ENCODE measurements around the gene VAV3. TPM values are rescaled to one million over a fixed set of nuclear protein-coding genes. Genes with fewer than 3 reads are reported as not detected.

The VAV3 gene
- total and polyA plus RNA-seq, 9 of the 15 experiments (the other 6 are each of a cell fraction or from before 2014, with no cell fraction given) = not detected

DNA sequence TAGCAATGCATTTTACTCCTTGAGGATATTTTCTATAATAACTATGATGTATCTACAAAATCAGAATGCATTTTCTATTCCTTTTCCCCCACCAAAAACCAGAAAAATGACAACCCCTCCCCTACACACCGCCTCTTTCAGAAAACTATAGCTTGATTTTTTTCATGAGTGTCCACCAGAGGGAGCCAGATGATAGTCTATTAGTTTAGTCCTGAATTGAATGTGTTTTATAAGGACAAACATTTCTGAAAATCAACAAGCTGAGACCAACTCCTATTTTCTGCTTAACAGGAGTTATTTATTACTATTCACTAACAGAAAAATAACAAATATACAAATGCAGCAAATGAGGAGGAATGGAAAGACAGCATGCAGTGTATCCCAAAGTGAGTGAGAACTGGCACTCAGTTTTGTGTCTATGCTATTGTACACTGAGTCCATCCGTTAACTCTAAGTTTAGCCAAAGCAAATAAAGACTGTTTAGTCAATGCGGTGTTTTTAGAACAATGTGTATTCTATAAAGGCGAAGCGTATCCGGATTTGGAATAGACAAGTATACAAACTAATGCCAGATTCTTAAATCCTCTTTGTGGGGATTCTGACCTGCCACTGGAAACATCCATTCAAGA is 182.6 kb downstream of the VAV3 start:
- no peak overlapping the region for H3K4me2 ChIP-seq (ENCODE audit: insufficient read depth, low read length)
- POLR2A ChIA-PET = interaction anchor here (0.6 to 1.7 kb wide), 5 partner anchors 9 to 344 kb away, joined by 3 to 17 read pairs (median 3); no protein-coding TSS in a partner anchor
- TF ChIP-seq ARID2 (IDR thresholded peaks at IDR 0.05) (0 out of 2 replicates have a peak, but pooled peaks have one; percentile 67), FOXA3 (CRISPR knock-in tag; conservative IDR thresholded peaks at IDR 0.05 in 1 of 2, IDR thresholded peaks at IDR 0.05 in 1 of 2) (0 out of 4 replicates have a peak, but pooled peaks of 1 of the 2 experiments have one; percentile 4), RAD21 (CRISPR knock-in tag; conservative IDR thresholded peaks at IDR 0.05 in 1 of 2, IDR thresholded peaks at IDR 0.05 in 1 of 2) (peak; percentile 92 to 95)
- TF ChIP-seq, protein P1, sequence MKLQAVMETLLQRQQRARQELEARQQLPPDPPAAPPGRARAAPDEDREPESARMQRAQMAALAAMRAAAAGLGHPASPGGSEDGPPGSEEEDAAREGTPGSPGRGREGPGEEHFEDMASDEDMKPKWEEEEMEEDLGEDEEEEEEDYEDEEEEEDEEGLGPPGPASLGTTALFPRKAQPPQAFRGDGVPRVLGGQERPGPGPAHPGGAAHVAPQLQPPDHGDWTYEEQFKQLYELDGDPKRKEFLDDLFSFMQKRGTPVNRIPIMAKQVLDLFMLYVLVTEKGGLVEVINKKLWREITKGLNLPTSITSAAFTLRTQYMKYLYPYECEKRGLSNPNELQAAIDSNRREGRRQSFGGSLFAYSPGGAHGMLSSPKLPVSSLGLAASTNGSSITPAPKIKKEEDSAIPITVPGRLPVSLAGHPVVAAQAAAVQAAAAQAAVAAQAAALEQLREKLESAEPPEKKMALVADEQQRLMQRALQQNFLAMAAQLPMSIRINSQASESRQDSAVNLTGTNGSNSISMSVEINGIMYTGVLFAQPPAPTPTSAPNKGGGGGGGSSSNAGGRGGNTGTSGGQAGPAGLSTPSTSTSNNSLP (IDR thresholded peaks at IDR 0.05; ENCODE audit: borderline replicate concordance, low read depth, low read length) = peak; percentile 29; the same call in 1 of the 2 replicates
- TF ChIP-seq, protein P2, sequence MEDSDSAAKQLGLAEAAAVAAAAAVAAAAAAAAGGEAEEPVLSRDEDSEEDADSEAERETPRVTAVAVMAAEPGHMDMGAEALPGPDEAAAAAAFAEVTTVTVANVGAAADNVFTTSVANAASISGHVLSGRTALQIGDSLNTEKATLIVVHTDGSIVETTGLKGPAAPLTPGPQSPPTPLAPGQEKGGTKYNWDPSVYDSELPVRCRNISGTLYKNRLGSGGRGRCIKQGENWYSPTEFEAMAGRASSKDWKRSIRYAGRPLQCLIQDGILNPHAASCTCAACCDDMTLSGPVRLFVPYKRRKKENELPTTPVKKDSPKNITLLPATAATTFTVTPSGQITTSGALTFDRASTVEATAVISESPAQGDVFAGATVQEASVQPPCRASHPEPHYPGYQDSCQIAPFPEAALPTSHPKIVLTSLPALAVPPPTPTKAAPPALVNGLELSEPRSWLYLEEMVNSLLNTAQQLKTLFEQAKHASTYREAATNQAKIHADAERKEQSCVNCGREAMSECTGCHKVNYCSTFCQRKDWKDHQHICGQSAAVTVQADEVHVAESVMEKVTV (CRISPR knock-in tag; IDR thresholded peaks at IDR 0.05) = peak; percentile 88
- TF ChIP-seq, protein P3, sequence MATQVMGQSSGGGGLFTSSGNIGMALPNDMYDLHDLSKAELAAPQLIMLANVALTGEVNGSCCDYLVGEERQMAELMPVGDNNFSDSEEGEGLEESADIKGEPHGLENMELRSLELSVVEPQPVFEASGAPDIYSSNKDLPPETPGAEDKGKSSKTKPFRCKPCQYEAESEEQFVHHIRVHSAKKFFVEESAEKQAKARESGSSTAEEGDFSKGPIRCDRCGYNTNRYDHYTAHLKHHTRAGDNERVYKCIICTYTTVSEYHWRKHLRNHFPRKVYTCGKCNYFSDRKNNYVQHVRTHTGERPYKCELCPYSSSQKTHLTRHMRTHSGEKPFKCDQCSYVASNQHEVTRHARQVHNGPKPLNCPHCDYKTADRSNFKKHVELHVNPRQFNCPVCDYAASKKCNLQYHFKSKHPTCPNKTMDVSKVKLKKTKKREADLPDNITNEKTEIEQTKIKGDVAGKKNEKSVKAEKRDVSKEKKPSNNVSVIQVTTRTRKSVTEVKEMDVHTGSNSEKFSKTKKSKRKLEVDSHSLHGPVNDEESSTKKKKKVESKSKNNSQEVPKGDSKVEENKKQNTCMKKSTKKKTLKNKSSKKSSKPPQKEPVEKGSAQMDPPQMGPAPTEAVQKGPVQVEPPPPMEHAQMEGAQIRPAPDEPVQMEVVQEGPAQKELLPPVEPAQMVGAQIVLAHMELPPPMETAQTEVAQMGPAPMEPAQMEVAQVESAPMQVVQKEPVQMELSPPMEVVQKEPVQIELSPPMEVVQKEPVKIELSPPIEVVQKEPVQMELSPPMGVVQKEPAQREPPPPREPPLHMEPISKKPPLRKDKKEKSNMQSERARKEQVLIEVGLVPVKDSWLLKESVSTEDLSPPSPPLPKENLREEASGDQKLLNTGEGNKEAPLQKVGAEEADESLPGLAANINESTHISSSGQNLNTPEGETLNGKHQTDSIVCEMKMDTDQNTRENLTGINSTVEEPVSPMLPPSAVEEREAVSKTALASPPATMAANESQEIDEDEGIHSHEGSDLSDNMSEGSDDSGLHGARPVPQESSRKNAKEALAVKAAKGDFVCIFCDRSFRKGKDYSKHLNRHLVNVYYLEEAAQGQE (IDR thresholded peaks at IDR 0.05; ENCODE audit: borderline replicate concordance) = peak; percentile 85
- TF ChIP-seq, protein P3 (CRISPR knock-in tag; IDR thresholded peaks at IDR 0.05; ENCODE audit: low read depth) = no peak
- TF ChIP-seq, protein P4, sequence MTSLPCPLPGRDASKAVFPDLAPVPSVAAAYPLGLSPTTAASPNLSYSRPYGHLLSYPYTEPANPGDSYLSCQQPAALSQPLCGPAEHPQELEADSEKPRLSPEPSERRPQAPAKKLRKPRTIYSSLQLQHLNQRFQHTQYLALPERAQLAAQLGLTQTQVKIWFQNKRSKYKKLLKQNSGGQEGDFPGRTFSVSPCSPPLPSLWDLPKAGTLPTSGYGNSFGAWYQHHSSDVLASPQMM (CRISPR knock-in tag; IDR thresholded peaks at IDR 0.05) = no peak

More for the DNA sequence above, 182.6 kb downstream of the VAV3 start:
- Histone ChIP-seq H3K9me3 (replicated peaks; ENCODE audit: control insufficient read depth, insufficient read depth, low read depth, low read length) (no peaks in the 10 kb centered on the region), H4K20me1 (replicated peaks; ENCODE audit: control insufficient read depth, insufficient read depth, low read length) (no peaks in the 10 kb centered on the region), H3K4me3 (no peak overlapping the region), H3K36me3 (ENCODE audit: control insufficient read depth, insufficient read depth, low read length) (no peaks in the 10 kb centered on the region), H3K4me1 (replicated peaks in 1 of 2; ENCODE audit: control insufficient read depth in 2 of 2, insufficient read depth in 2 of 2, low read length in 2 of 2) (no peaks in the 10 kb centered on the region), H3K27ac (ENCODE audit: extremely low read depth, low read depth, low read length) (no peak overlapping the region), H2AFZ (ENCODE audit: low read depth, low read length) (no peak overlapping the region), H3K9me1 (ENCODE audit: control insufficient read depth, insufficient read depth, low read length) (no peaks in the 10 kb centered on the region), H3K79me2 (ENCODE audit: control insufficient read depth, insufficient read depth, low read length) (no peaks in the 10 kb centered on the region), H3K27me3 (ENCODE audit: control insufficient read depth in 2 of 2, insufficient read depth in 2 of 2, low read length in 2 of 2) (no peaks in the 10 kb centered on the region), H3K9ac (ENCODE audit: insufficient read depth in 1 of 2, low read depth in 2 of 2, low read length in 2 of 2) (no peak overlapping the region)
- in situ Hi-C loops (cut with MboI) = loop anchor here (25.0 kb wide), 1 partner anchor 855 kb away; no protein-coding TSS in a partner anchor
- FAIRE-seq (peak; percentile 93), DNase-seq (ENCODE audit: extremely low read depth in 1 of 4, low spot score in 3 of 4) (peak; percentile 35 to 75 (median 57)), ATAC-seq (peak; percentile 89)
- CTCF ChIA-PET (ENCODE audit: low intra/inter-chr PET ratio) = interaction anchor here (1.1 to 3.7 kb wide), 5 partner anchors 343 to 1751 kb away, joined by 3 to 53 read pairs (median 6); a partner anchor contains a TSS
- BruUV-seq (replicated peaks) = no TSS peak
- under 1% methylated on average over 6 of the region's 6 CpGs for WGBS (ENCODE audit: insufficient coverage, low coverage, missing lambda C conversion rate)
- intact Hi-C loops (cut with micrococcal nuclease) = loop anchor here (1.0 to 10.0 kb wide), 5 partner anchors 343 to 1332 kb away; partner anchors contain the start of gene ELAPOR1
